ENCODE measurements around the gene SPATS2L.

DNA sequence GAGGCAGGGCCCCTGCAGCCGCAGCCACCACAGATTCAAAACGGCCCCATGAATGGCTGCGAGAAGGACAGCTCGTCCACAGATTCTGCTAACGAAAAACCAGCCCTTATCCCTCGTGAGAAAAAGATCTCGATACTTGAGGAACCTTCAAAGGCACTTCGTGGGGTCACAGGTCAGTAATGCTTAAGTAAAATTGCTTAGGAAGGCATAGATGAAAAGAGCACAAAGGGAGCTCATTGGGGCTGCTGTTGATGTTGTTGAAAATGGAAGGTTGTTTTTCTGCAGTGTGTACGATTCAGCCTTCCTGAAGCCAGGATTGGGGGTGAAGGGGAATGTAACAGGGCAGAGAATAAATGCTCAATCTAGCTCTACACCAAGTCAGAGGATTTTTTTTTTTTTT, 112.8 kb downstream of the SPATS2L start:
- TF ChIP-seq, protein P1, sequence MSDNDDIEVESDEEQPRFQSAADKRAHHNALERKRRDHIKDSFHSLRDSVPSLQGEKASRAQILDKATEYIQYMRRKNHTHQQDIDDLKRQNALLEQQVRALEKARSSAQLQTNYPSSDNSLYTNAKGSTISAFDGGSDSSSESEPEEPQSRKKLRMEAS (IDR thresholded peaks at IDR 0.05) = no peak
- TF ChIP-seq EGR1 (IDR thresholded peaks at IDR 0.05) (no peak), CREB1 (IDR thresholded peaks at IDR 0.05; ENCODE audit: low read depth) (no peak), TAF1 (IDR thresholded peaks at IDR 0.05; ENCODE audit: low read depth) (no peak), TCF12 (IDR thresholded peaks at IDR 0.05; ENCODE audit: low read depth) (no peak)
- TF ChIP-seq, protein P2, sequence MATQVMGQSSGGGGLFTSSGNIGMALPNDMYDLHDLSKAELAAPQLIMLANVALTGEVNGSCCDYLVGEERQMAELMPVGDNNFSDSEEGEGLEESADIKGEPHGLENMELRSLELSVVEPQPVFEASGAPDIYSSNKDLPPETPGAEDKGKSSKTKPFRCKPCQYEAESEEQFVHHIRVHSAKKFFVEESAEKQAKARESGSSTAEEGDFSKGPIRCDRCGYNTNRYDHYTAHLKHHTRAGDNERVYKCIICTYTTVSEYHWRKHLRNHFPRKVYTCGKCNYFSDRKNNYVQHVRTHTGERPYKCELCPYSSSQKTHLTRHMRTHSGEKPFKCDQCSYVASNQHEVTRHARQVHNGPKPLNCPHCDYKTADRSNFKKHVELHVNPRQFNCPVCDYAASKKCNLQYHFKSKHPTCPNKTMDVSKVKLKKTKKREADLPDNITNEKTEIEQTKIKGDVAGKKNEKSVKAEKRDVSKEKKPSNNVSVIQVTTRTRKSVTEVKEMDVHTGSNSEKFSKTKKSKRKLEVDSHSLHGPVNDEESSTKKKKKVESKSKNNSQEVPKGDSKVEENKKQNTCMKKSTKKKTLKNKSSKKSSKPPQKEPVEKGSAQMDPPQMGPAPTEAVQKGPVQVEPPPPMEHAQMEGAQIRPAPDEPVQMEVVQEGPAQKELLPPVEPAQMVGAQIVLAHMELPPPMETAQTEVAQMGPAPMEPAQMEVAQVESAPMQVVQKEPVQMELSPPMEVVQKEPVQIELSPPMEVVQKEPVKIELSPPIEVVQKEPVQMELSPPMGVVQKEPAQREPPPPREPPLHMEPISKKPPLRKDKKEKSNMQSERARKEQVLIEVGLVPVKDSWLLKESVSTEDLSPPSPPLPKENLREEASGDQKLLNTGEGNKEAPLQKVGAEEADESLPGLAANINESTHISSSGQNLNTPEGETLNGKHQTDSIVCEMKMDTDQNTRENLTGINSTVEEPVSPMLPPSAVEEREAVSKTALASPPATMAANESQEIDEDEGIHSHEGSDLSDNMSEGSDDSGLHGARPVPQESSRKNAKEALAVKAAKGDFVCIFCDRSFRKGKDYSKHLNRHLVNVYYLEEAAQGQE (IDR thresholded peaks at IDR 0.05; ENCODE audit: low read depth) = no peak

Data from Ishikawa (cell line).